ENCODE data around the gene SKI.

SKI gene

GRCh38 chr1:2354511-2355372 lies 126.6 kb downstream of the SKI start:
- Mint-ChIP-seq H3K27ac (no peak overlapping the region), H3K4me1 (no peaks in the 10 kb centered on the region), H3K4me3 (no peak overlapping the region), H3K36me3 (no peaks in the 10 kb centered on the region), H3K9me3 (no peaks in the 10 kb centered on the region)
- DNase-seq (ENCODE audit: low spot score in 2 of 2) (no peak), ATAC-seq (no peak)

GRCh38 chr1:2355373-2356261 lies 127.5 kb downstream of the SKI start:
- Mint-ChIP-seq H3K9me3 (no peaks in the 10 kb centered on the region), H3K36me3 (no peaks in the 10 kb centered on the region), H3K27ac (no peak overlapping the region)

GRCh38 chr1:2356401-2356800 lies 128.3 kb downstream of the SKI start:
- Mint-ChIP-seq H3K36me3 (no peaks in the 10 kb centered on the region), H3K4me3 (no peak overlapping the region), H3K27ac (no peak overlapping the region), H3K4me1 (no peaks in the 10 kb centered on the region), H3K9me3 (no peaks in the 10 kb centered on the region)
- DNase-seq (ENCODE audit: low spot score in 2 of 2): no peak
- ATAC-seq: no peak

More at GRCh38 chr1:2355373-2356261, 127.5 kb downstream of the SKI start:
- H3K4me3 Mint-ChIP-seq: no peak overlapping the region
- ATAC-seq: no peak
- no peak for DNase-seq (ENCODE audit: low spot score in 2 of 2)
- H3K4me1 Mint-ChIP-seq: no peaks in the 10 kb centered on the region

- no peaks in the 10 kb centered on the region for H3K4me1 Mint-ChIP-seq
These were observed 129.1 kb downstream of the SKI start for GRCh38 chr1:2356911-2357845.

GRCh38 chr1:2358072-2358471 lies 130.0 kb downstream of the SKI start:
- Mint-ChIP-seq H3K4me1 (no peaks in the 10 kb centered on the region), H3K9me3 (no peaks in the 10 kb centered on the region), H3K36me3 (no peaks in the 10 kb centered on the region), H3K27ac (no peak overlapping the region), H3K4me3 (no peak overlapping the region)
- ATAC-seq (no peak), DNase-seq (ENCODE audit: low spot score in 2 of 2) (no peak)

More at GRCh38 chr1:2356911-2357845, 129.1 kb downstream of the SKI start:
- Mint-ChIP-seq H3K36me3 (no peaks in the 10 kb centered on the region), H3K4me3 (no peak overlapping the region), H3K27ac (no peak overlapping the region), H3K9me3 (no peaks in the 10 kb centered on the region)
- no peak for ATAC-seq
- no peak for DNase-seq (ENCODE audit: low spot score in 2 of 2)

GRCh38 chr1:2358651-2359640 lies 130.8 kb downstream of the SKI start:
- Mint-ChIP-seq H3K27ac (no peak overlapping the region), H3K4me1 (no peaks in the 10 kb centered on the region), H3K9me3 (peaks cover 3% of the 10 kb centered on the region), H3K36me3 (no peaks in the 10 kb centered on the region), H3K4me3 (no peak overlapping the region)
- DNase-seq (ENCODE audit: low spot score in 2 of 2): no peak
- ATAC-seq: no peak

Data from stimulated activated effector memory CD8-positive, alpha-beta T cell treated with anti-CD3 and anti-CD28 coated beads, Interleukin-12 subunit alpha, Interleukin-12 subunit beta, amount 100 ng/mL, for 72 hours (primary cell).